Gastrocnemius medialis (tissue), 4 donors: Measurements from ENCODE around the gene WDR76.

Source experiments
- POLR2A ChIP-seq, 2 donors: fragments of 450-650 bp; IDR thresholded peaks; one replicate each; pipeline ENCODE4 v1.6.1; 2017; ENCODE audit warnings: antibody characterized with exemption in 2 of 2, mild to moderate bottlenecking in 2 of 2, moderate library complexity in 2 of 2
- TF ChIP-seq, protein P1 (sequence below), 5 experiments: fragments of 450-650 bp in 3 of 5; fragments of 200-600 bp in 2 of 5; sonication (generic) in 2 of 5; IDR thresholded peaks in 4 of 5; conservative IDR thresholded peaks in 1 of 5; 1 replicate in 4 of 5; 2 replicates in 1 of 5; pipeline ENCODE4 v1.5.1; 2016 to 2019; ENCODE audit warnings: antibody characterized with exemption in 5 of 5, mild to moderate bottlenecking in 3 of 5, moderate library complexity in 3 of 5

DNA sequence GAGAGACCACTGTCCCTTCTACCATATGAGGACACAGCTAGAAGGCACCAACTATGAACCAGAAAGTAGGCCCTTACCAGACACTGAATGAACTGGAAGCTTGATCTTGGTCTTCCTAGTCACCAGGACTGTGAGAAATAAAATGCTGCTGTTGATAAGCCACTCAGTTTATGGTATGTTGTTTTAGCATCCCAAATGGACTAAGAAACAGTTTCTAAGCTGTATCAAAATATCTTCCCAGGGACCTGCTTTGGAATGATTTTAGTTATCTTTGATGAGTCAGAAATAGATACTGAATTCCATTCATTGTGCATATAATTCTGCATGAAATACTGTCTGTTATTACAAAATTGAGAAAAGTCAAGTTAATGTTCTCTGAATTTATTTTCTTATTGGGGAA, 18.6 kb downstream of the WDR76 start:
- TF ChIP-seq POLR2A (IDR thresholded peaks at IDR 0.05) = no peak
- TF ChIP-seq, protein P1, sequence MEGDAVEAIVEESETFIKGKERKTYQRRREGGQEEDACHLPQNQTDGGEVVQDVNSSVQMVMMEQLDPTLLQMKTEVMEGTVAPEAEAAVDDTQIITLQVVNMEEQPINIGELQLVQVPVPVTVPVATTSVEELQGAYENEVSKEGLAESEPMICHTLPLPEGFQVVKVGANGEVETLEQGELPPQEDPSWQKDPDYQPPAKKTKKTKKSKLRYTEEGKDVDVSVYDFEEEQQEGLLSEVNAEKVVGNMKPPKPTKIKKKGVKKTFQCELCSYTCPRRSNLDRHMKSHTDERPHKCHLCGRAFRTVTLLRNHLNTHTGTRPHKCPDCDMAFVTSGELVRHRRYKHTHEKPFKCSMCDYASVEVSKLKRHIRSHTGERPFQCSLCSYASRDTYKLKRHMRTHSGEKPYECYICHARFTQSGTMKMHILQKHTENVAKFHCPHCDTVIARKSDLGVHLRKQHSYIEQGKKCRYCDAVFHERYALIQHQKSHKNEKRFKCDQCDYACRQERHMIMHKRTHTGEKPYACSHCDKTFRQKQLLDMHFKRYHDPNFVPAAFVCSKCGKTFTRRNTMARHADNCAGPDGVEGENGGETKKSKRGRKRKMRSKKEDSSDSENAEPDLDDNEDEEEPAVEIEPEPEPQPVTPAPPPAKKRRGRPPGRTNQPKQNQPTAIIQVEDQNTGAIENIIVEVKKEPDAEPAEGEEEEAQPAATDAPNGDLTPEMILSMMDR (IDR thresholded peaks at IDR 0.05 in 4 of 5, conservative IDR thresholded peaks at IDR 0.05 in 1 of 5) = no peak
